Measurements from ENCODE around the gene METTL2B.
A peak's percentile ranks its signal among the peaks of the same experiment; 100 is the strongest.
"Not testable (repeated sequence)": the region's sequence is repeated elsewhere in the genome, so short reads cannot be mapped to it uniquely, and the experiment has no call there.

Gene METTL2B

DNA sequence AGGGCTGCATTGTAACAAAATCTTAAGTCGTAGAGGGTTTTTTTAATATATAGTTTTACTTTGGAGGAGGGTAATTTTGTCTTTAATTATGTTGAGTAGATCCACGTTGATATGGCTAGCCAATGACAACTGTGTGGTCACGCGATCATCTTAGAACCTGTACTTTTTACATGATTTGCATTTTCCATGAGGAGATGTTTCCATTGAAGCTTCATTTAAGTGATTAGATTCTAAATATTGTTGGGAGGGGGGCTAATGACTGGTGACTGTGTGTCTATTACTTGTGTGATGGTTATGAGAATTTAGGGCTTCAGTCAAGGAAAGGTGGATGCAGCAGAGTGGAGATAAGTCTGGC lies 765 bp downstream of the METTL2B start:
- peak overlapping the region; percentile 77 for H3K4me3 ChIP-seq (ENCODE audit: control insufficient read depth, low read depth, low read length)
- not testable (repeated sequence) for DNase-seq (ENCODE audit: low read depth)

DNA sequence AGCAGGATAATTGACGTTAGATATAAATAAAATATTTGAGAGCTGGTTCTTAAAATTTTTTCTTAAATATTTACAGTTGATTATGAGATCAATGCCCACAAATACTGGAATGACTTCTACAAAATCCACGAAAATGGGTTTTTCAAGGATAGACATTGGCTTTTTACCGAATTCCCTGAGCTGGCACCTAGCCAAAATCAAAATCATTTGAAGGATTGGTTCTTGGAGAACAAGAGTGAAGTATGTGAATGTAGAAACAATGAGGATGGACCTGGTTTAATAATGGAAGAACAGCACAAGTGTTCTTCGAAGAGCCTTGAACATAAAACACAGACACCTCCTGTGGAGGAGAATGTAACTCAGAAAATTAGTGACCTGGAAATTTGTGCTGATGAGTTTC lies 2.5 kb downstream of the METTL2B start:
- not testable (repeated sequence) for H3K4me3 ChIP-seq (ENCODE audit: control insufficient read depth, low read depth, low read length); DNase-seq (ENCODE audit: low read depth)

DNA sequence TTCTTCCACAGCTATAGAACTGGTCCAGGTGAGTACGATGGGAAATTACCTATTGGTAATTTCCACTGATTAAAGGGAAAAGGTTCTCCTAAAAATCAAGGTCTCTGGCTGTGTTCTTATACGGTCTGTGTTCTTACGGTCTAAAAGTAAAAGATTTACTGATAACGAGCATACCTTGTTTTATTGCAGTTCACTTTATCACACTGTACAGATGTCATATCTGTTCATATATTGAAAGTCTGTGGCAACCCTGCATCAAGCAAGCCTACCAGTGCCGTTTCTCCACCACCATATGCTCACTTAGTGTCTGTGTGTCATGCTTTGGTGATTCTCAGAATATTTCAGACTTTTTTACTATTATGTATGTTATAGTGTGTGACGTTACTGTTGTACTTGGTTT lies 11.6 kb downstream of the METTL2B start:
- DNase-seq (ENCODE audit: low read depth); H3K4me3 ChIP-seq (ENCODE audit: control insufficient read depth, low read depth, low read length): not testable (repeated sequence)

DNA sequence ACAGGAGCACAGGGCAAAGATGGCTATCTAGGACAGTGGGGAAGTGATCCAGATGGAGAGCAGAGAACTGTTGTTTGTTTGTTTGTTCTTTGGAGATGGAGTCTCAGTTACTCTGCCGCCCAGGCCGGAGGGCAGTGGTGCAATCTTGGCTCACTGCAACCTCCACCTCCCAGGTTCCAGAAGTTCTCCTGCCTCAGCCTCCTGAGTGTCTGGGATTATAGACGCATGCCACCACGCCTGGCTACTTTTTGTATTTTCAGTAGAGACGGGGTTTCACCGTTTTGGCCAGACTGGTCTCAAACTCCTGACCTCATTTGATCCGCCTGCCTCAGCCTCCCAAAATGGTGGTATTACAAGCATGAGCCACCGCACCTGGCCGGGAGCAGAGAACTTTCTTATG lies 20.9 kb downstream of the METTL2B start:
- no peak overlapping the region for H3K4me3 ChIP-seq (ENCODE audit: control insufficient read depth, low read depth, low read length)
- DNase-seq (ENCODE audit: low read depth), result no peak
- TF ChIP-seq, protein P1, sequence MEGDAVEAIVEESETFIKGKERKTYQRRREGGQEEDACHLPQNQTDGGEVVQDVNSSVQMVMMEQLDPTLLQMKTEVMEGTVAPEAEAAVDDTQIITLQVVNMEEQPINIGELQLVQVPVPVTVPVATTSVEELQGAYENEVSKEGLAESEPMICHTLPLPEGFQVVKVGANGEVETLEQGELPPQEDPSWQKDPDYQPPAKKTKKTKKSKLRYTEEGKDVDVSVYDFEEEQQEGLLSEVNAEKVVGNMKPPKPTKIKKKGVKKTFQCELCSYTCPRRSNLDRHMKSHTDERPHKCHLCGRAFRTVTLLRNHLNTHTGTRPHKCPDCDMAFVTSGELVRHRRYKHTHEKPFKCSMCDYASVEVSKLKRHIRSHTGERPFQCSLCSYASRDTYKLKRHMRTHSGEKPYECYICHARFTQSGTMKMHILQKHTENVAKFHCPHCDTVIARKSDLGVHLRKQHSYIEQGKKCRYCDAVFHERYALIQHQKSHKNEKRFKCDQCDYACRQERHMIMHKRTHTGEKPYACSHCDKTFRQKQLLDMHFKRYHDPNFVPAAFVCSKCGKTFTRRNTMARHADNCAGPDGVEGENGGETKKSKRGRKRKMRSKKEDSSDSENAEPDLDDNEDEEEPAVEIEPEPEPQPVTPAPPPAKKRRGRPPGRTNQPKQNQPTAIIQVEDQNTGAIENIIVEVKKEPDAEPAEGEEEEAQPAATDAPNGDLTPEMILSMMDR (IDR thresholded peaks at IDR 0.05; ENCODE audit: control insufficient read depth, insufficient read depth, low read depth, low read length, missing control alignments), result no peak

DNA sequence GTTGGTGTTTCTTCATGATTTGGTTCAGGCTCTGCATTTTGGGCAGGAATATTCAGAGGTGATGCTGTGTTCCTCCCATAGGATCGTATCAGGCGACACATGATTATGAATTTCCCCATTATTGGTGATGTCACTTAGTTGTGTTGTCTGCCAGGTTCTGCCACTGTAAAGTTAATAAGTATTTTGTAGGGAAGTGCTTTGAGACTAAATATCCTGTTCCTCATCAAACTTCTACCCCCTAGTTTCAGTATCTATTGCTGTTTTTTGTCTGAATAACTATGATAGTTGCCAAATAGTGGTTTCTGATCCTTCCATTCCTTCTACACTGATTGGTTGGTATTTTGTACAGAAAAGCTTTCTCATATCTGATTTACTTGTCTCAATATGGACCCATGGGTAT lies 28.9 kb downstream of the METTL2B start:
- not testable (repeated sequence) for H3K4me3 ChIP-seq (ENCODE audit: control insufficient read depth, low read depth, low read length); DNase-seq (ENCODE audit: low read depth)

DNA sequence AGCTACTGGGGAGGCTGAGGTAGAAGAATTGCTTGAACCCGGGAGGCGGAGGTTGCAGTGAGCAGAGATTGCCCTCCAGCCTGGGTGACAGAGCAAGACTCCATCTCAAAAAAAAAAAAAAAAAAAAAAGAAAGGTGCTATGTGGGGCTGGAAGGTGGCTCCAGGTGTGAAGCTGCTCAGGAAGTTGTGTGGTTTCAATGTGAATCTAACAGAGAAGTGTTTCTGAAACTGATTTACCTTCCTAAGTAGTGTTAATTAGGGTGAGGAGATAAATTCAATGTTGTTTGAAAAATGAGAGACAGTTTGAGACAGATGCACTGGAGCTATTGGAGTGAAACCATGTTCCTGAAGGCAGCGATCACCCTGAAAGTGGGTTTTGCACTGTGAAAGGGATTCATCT lies 30.3 kb downstream of the METTL2B start:
- not testable (repeated sequence) for DNase-seq (ENCODE audit: low read depth); H3K4me3 ChIP-seq (ENCODE audit: control insufficient read depth, low read depth, low read length)

DNA sequence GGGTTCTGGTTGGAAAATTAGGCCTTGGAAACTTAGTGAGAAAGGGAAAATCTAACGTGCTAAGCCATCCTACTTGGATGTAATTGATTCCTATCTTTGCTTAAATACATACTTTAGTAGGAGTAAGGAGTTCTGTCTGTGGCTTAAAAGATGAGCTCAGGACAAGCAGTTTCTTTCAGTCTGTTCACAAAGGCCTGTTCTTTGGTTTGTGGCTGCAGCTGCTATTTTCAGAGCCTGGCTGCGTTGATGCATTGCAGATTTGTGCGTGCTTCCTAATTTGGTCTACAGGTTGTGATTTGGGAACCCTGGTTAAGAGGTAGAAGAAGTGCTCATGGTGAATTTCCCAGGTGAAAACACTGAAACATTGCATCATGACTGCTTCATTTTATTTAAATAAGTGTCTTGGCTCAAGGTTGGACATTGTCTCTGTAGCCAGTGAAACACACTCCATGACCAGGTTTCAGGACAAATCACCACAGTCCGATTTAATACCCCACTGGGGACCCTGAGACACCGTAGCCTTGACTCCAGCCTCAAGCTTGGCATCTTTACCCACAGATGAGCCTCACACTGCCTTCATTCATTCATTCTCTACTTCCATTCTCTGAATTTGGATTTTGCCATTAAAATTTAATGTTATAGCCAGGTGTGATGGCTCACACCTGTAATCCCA lies 30.9 kb downstream of the METTL2B start:
- DNase-seq (ENCODE audit: low read depth); H3K4me3 ChIP-seq (ENCODE audit: control insufficient read depth, low read depth, low read length): not testable (repeated sequence)

DNA sequence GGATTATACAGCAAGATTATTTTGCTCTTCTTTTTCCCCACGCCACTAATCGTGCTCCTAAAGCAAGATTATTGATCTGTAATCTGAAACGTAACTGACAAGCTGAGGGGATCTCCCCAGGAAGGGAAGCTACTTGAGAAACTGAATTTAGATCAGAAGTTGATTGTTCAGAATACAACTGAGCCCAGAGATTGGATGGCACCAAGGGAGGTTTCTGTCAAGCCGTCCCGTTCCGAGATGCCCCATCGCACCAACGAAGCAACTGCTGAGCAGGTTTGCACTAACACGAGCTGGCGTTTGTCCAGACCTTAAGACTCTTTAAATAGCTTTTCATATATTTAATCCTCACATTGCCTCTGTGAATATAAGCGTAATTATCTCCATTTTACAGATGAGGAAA lies 35.1 kb downstream of the METTL2B start:
- not testable (repeated sequence) for H3K4me3 ChIP-seq (ENCODE audit: control insufficient read depth, low read depth, low read length); DNase-seq (ENCODE audit: low read depth)

DNA sequence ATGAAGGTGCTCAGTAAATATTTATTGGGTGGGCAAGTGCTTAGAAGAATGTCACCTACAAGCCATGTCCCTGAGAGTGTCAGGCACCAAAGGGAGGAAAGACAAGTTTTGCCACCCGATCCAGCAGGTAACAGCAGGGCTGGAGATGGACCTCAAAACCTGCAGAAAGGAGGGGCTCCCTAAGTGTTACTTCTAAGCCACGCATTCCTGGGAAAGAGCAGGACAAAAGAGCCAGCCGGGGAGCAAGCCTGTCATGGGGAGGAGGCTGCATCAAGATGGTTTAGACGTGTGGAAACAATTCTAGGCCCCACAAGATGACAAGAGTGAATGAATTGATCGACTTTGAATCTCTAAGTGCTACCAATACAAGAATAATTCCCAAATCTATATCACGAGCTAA lies 38.7 kb downstream of the METTL2B start:
- DNase-seq (ENCODE audit: low read depth); H3K4me3 ChIP-seq (ENCODE audit: control insufficient read depth, low read depth, low read length): not testable (repeated sequence)

DNA sequence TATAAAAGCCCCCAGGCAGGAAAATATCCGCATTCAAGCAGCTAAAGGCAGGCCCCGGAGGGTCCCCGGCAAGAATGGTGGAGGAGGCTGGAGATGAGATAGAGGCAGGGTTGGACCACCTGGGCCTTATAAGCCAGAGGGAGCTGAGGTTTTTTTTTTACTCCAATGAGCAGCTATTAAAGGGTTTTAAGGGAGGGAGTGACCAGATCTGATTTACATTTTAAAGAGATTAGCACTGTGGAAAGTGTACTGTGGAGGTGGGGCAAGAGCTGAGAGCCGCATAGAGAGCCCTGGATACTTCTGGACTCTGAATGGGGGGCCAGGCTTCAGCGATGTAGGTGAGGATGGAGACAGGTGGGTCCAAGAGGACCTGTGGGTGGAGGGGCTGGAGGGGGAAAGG lies 40.5 kb downstream of the METTL2B start:
- not testable (repeated sequence) for DNase-seq (ENCODE audit: low read depth); H3K4me3 ChIP-seq (ENCODE audit: control insufficient read depth, low read depth, low read length)

DNA sequence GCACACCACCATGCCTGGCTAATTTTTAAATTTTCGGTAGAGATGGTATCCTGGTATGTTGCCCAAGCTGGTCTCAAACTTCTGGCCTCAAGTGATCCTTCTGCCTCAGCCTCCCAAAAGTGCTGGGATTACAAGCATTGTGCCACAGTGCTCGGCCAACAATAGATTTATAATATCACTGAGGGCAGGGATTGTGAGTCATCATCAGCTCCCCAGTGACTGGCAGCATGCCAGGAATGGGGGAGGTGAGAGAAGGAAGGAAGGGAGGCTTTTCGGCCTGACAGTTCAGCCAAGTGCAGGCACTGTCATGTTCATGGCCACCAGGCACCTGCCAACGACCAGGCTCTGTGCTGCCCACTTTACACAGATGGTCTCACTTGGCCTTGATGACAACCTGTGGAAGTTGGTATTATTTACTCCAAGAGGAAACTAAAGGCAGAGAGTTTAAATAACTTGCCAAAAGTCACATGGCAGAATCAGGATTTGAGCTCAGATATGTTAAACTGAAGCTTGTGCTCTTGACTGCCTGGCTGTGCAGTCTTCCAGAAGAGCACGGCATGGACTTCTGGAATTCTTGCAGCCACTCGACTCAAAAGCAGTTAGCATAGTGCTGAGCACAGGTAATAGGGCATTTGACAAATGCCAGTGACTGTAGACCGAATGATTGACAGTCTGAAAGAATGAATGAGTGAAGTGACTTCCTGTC lies 46.8 kb downstream of the METTL2B start:
- H3K4me3 ChIP-seq (ENCODE audit: control insufficient read depth, low read depth, low read length); DNase-seq (ENCODE audit: low read depth): not testable (repeated sequence)

DNA sequence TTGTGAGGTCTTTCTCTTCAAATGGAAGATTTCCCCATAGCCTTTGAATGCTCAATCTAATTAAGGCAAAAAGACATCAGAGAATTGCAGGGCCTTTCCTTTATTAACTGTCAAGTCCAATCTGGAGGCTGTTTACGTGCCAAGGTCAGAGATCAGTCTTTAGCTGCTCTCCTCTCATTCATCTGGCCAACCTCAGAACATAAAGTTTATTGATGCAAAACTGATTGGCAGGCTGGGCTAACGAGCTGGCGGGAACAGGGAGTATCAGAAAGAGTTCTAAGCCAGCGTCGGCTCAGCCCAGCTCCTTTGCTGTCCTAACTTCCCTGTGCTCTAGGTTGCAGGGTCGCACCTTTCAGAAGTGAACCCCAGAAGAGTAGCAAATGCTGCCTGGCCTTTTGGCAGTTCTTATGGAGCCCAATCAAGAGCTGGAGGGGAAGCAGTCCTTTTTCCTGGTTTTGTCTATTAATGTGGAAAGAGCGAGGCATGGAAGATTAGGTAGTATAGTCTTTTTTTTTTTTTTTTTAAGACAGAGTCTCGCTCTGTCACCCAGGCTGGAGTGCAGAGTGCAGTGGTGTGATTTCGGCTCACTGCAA lies 47.5 kb downstream of the METTL2B start:
- not testable (repeated sequence) for H3K4me3 ChIP-seq (ENCODE audit: control insufficient read depth, low read depth, low read length); DNase-seq (ENCODE audit: low read depth)

DNA sequence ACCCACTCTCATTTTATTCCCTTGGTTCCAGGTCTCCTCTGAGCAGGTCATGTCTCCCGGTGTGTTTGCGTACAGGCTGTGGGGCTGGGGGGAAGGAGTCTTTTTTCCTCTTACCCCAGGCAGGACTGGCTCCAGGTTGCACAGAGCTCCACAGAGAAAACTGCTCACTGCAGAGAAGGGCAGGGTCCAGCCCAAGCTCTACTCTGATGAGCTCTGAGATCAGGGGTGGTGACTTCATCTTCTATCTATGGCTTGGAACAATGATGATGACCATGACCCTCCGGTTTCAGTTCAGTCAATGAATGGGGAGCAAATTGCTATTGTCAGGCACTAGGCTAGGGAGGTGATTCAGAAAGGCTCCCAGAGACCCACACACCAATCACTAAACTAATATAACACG lies 49.0 kb downstream of the METTL2B start:
- H3K4me3 ChIP-seq (ENCODE audit: control insufficient read depth, low read depth, low read length); DNase-seq (ENCODE audit: low read depth): not testable (repeated sequence)

DNA sequence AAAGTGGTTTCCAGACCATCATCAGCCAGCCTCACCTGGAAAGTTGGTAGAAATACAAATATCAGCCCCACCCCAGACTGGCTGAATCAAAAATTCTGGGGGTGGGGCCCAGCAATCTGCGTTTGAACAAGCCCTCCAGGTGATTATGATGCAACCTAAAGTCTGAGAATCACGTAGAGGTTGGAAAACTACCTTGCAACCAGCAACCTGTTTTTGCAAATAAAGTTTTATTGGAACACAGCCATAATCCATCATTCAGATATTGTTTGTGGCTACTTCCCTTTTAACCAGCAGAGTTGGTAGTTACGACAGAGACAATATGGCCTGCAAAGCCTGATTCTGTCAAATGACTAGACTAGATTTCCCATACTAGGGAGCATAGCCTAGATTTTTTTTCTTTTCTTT lies 49.5 kb downstream of the METTL2B start:
- not testable (repeated sequence) for DNase-seq (ENCODE audit: low read depth); H3K4me3 ChIP-seq (ENCODE audit: control insufficient read depth, low read depth, low read length)

DNA sequence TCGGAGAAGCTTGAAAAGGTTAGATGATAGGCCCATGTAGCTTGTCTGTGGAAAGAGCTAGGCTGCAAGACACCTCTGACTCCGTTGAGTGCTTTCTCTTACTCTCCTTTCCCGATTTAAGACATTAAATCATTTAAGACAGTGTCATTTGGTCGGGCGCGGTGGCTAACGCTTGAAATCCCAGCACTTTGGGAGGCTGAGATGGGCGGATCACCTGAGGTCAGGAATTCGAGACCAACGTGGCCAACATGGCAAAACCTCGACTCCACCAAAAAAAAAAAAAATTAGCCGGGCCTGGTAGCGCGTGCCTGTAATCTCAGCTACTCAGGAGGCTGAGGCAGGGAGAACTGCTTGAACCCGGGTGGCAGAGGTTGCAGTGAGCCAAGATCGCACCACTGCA lies 52.6 kb downstream of the METTL2B start:
- H3K4me3 ChIP-seq (ENCODE audit: control insufficient read depth, low read depth, low read length); DNase-seq (ENCODE audit: low read depth): not testable (repeated sequence)

DNA sequence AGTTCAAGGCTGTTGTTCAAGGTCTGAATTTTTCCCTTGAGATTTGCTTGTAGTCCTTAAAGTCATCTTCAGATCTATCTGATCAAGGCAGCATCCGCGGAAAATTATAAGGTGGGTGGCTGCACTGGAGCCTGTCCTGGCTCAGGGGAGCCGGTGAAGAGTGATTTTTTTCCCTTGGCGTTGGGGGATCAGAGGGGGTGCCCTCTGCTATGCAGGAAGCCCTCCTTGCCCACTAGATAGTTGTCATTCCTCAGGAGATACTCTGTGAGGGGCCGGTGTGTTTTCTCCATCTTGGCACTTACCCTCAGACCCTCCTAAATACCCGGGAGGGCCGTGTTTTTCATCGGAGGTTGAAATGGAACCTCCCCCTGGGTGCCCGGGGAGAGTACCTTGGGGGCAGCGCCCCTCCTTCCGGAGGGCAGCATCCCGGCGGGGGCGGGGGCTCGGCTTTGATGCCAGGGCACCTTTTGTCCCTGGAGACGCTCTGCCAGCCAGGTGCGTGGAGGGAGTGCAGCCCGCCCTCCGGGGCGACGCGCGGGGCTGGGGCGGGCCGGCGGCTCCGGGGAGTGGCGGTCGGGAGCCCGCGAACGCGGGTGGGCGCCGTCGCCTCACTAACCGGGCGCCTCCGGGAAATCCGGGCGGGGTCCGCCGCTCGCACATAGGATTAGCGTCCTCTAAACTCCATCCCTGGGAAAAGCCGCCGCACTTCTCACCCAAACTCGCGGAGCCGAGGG lies 53.7 kb downstream of the METTL2B start:
- not testable (repeated sequence) for DNase-seq (ENCODE audit: low read depth)
- peak overlapping the region; percentile 64 for H3K4me3 ChIP-seq (ENCODE audit: control insufficient read depth, low read depth, low read length)

Measured in AG09309 (cell line).